A549 (cell line): ENCODE results near the gene GBE1.

ENCODE experiments used
- CEBPB ChIP-seq, 2 experiments: fragments of >200 bp in 1 of 2; sonication (Bioruptor Twin) in 1 of 2; formaldehyde crosslinking in 1 of 2; IDR thresholded peaks; 2 replicates each; pipeline ENCODE4 v1.6.1; 2012 to 2016
- CHD2 ChIP-seq: fragments of 150-350 bp; IDR thresholded peaks from 2 replicates; pipeline ENCODE4 v1.6.1; 2014; ENCODE audit warnings: low read length; ENCODE audit not compliant: partially characterized antibody
- CTCF ChIP-seq: fragments of >200 bp; sonication (Bioruptor Twin); formaldehyde crosslinking; IDR thresholded peaks from 3 replicates; pipeline ENCODE4 v1.5.1; 2016
- E2F6 ChIP-seq: IDR thresholded peaks from 2 replicates; pipeline ENCODE4 v1.6.1; 2012; ENCODE audit warnings: low read depth, borderline replicate concordance
- JUN ChIP-seq, 2 experiments: fragments of >200 bp; sonication (Bioruptor Twin); formaldehyde crosslinking; IDR thresholded peaks; 2 replicates in 1 of 2; 3 replicates in 1 of 2; pipeline ENCODE4 v1.6.1; 2016 to 2017
- MAX ChIP-seq: IDR thresholded peaks from 2 replicates; pipeline ENCODE4 v1.6.1; 2012
- NR3C1 ChIP-seq: fragments of >200 bp; sonication (Bioruptor Twin); formaldehyde crosslinking; IDR thresholded peaks from 3 replicates; pipeline ENCODE4 v1.6.1; 2017
- POLR2AphosphoS2 ChIP-seq: conservative IDR thresholded peaks from 2 replicates; pipeline ENCODE4 v1.6.1; 2012; ENCODE audit warnings: low read length, improper control_type of control experiment, inconsistent platforms
- RCOR1 ChIP-seq: fragments of 150-350 bp; IDR thresholded peaks from 2 replicates; pipeline ENCODE4 v1.6.1; 2014; ENCODE audit warnings: antibody characterized with exemption, low read length, low read depth
- RFX5 ChIP-seq: fragments of 450-650 bp; IDR thresholded peaks from 2 replicates; pipeline ENCODE4 v1.7.1; 2014; ENCODE audit warnings: antibody characterized with exemption, mild to moderate bottlenecking, moderate library complexity
- ZFP36 ChIP-seq: fragments of 450-650 bp; IDR thresholded peaks from 2 replicates; pipeline ENCODE4 v1.6.1; 2014; ENCODE audit warnings: borderline replicate concordance; ENCODE audit not compliant: partially characterized antibody

GRCh38 chr3:81689617-81690016, 71.8 kb downstream of the GBE1 start:
- TF ChIP-seq CTCF (no peak), ZFP36 (no peak), JUN (IDR thresholded peaks at IDR 0.05) (no peak), MAX (no peak), E2F6 (no peak), CEBPB (IDR thresholded peaks at IDR 0.05) (no peak), RCOR1 (no peak), POLR2AphosphoS2 (no peak), NR3C1 (no peak), RFX5 (no peak), CHD2 (no peak)
